PC-3 (cell line): ENCODE measurements around the gene ASB5.

Experiments
- EZH2 ChIP-seq: fragments of 300-600 bp; sonication (generic); IDR thresholded peaks from one replicate; pipeline ENCODE4 v1.6.1; 2017; ENCODE audit warnings: antibody characterized with exemption, mild to moderate bottlenecking, low read length; ENCODE audit not compliant: unreplicated experiment
- TF ChIP-seq, protein P1 (sequence below): fragments of 300-600 bp; sonication (generic); conservative IDR thresholded peaks from 2 replicates; pipeline ENCODE4 v1.5.1; 2017; ENCODE audit warnings: antibody characterized with exemption, low read depth, mild to moderate bottlenecking, low read length

DNA sequence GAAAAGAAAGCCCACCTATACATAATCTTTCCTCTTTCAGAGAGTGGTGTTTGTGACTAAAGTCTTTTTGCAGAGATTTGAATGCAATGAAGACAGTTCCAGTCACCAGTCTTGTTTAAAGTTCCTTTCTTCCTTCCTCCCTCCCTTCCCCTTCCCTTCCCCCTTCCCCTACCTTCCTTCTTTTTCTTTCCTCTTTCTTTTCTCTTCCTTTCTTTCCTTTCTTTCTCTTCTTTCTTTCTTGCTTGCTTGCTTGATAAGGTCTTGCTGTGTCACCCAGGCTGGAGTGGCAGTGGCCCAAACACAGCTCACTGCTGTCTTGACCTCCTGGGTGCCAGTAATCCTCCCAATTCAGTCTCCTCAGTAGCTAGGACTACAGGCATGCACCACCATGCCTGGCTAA, 19.0 kb upstream of the ASB5 start:
- TF ChIP-seq EZH2 = no peak
- TF ChIP-seq, protein P1, sequence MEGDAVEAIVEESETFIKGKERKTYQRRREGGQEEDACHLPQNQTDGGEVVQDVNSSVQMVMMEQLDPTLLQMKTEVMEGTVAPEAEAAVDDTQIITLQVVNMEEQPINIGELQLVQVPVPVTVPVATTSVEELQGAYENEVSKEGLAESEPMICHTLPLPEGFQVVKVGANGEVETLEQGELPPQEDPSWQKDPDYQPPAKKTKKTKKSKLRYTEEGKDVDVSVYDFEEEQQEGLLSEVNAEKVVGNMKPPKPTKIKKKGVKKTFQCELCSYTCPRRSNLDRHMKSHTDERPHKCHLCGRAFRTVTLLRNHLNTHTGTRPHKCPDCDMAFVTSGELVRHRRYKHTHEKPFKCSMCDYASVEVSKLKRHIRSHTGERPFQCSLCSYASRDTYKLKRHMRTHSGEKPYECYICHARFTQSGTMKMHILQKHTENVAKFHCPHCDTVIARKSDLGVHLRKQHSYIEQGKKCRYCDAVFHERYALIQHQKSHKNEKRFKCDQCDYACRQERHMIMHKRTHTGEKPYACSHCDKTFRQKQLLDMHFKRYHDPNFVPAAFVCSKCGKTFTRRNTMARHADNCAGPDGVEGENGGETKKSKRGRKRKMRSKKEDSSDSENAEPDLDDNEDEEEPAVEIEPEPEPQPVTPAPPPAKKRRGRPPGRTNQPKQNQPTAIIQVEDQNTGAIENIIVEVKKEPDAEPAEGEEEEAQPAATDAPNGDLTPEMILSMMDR = no peak
